Osteoblast (primary cell): ENCODE results near the gene DTL. TPM values are rescaled to one million over a fixed set of nuclear protein-coding genes. Genes with fewer than 3 reads are reported as not detected.

Source experiments
- DNase-seq: peaks from one replicate; pipeline ENCODE4 v3.0.0; 2011; ENCODE audit warnings: low spot score, mixed read lengths; ENCODE audit not compliant: insufficient read length; ENCODE audit errors: missing footprints
- H2AFZ ChIP-seq: 2 replicates; pipeline ENCODE4 v1.6.0; 2011; ENCODE audit warnings: mild to moderate bottlenecking, low read length
- H3K27ac ChIP-seq: 2 replicates; pipeline ENCODE4 v1.5.1; 2011; ENCODE audit warnings: mild to moderate bottlenecking, low read depth, low read length, moderate library complexity
- H3K27me3 ChIP-seq: 2 replicates; pipeline ENCODE4 v1.6.0; 2012; ENCODE audit warnings: mild to moderate bottlenecking, control low read depth, inconsistent platforms, low read length, moderate library complexity; ENCODE audit not compliant: insufficient read depth
- H3K36me3 ChIP-seq: 2 replicates; pipeline ENCODE4 v1.5.1; 2011; ENCODE audit warnings: mild to moderate bottlenecking, low read length, control low read depth, moderate library complexity; ENCODE audit not compliant: insufficient read depth
- H3K4me1 ChIP-seq: 2 replicates; pipeline ENCODE4 v1.5.1; 2011; ENCODE audit warnings: mild to moderate bottlenecking, low read length, control low read depth, moderate library complexity; ENCODE audit not compliant: insufficient read depth
- H3K4me2 ChIP-seq: 2 replicates; pipeline ENCODE4 v1.6.0; 2011; ENCODE audit warnings: mild to moderate bottlenecking, low read length; ENCODE audit not compliant: insufficient read depth
- H3K4me3 ChIP-seq: fragments of 200-600 bp; sonication (generic); 3 replicates; pipeline ENCODE4 v1.5.1; 2012; ENCODE audit warnings: mild to moderate bottlenecking, low read length, inconsistent platforms; ENCODE audit not compliant: insufficient read depth
- H3K79me2 ChIP-seq: 2 replicates; pipeline ENCODE4 v1.6.0; 2012; ENCODE audit warnings: mild to moderate bottlenecking, low read length, control low read depth, inconsistent platforms; ENCODE audit not compliant: insufficient read depth
- H3K9me3 ChIP-seq: 2 replicates; pipeline ENCODE4 v1.5.1; 2011; ENCODE audit warnings: low read depth, low read length, control low read depth
- H4K20me1 ChIP-seq: 2 replicates; pipeline ENCODE4 v1.6.0; 2012; ENCODE audit warnings: mild to moderate bottlenecking, low read length, control low read depth; ENCODE audit not compliant: insufficient read depth
- CTCF ChIP-seq: IDR thresholded peaks from 2 replicates; pipeline ENCODE4 v1.5.1; 2011; ENCODE audit warnings: mild to moderate bottlenecking, low read depth, low read length, moderate library complexity; ENCODE audit errors: extremely low read depth
- total RNA-seq: library from RNA; depleted of rRNA; stranded (reverse); fragments of >200 nt; gene quantifications from 2 replicates; pipeline ENCODE4 v1.2.3, GENCODE V29; 2012

DTL gene
- total RNA-seq, 1 donor: 2.9 TPM

- H2AFZ ChIP-seq: no peak overlapping the region
- no peak overlapping the region for H3K27ac ChIP-seq
- H3K9me3 ChIP-seq: no peaks in the 10 kb centered on the region
- no peaks in the 10 kb centered on the region for H3K27me3 ChIP-seq
- no peaks in the 10 kb centered on the region for H4K20me1 ChIP-seq
- H3K79me2 ChIP-seq: no peaks in the 10 kb centered on the region
- H3K4me1 ChIP-seq: peaks cover 3% of the 10 kb centered on the region
- peak; percentile 58 for DNase-seq
- TF ChIP-seq CTCF: no peak
- H3K4me3 ChIP-seq: no peak overlapping the region
- no peaks in the 10 kb centered on the region for H3K36me3 ChIP-seq
- no peak overlapping the region for H3K4me2 ChIP-seq
These were observed 83.9 kb downstream of the DTL start for GRCh38 chr1:212119397-212119837.

GRCh38 chr1:212119863-212120262 lies 84.3 kb downstream of the DTL start:
- no peak for TF ChIP-seq CTCF
- H3K27ac ChIP-seq: no peak overlapping the region
- no peak overlapping the region for H2AFZ ChIP-seq
- no peaks in the 10 kb centered on the region for H3K36me3 ChIP-seq
- H3K9me3 ChIP-seq: no peaks in the 10 kb centered on the region
- H3K27me3 ChIP-seq: no peaks in the 10 kb centered on the region
- DNase-seq: no peak
- H4K20me1 ChIP-seq: no peaks in the 10 kb centered on the region
- no peaks in the 10 kb centered on the region for H3K79me2 ChIP-seq
- no peak overlapping the region for H3K4me3 ChIP-seq
- H3K4me2 ChIP-seq: no peak overlapping the region
- peaks cover 3% of the 10 kb centered on the region for H3K4me1 ChIP-seq

GRCh38 chr1:212121779-212122178 lies 86.2 kb downstream of the DTL start:
- no peak for DNase-seq

More at GRCh38 chr1:212121779-212122178, 86.2 kb downstream of the DTL start:
- H2AFZ ChIP-seq: no peak overlapping the region
- H3K4me3 ChIP-seq: no peak overlapping the region
- no peaks in the 10 kb centered on the region for H3K9me3 ChIP-seq
- no peak overlapping the region for H3K4me2 ChIP-seq
- no peak for TF ChIP-seq CTCF
- no peaks in the 10 kb centered on the region for H4K20me1 ChIP-seq
- no peaks in the 10 kb centered on the region for H3K27me3 ChIP-seq
- H3K27ac ChIP-seq: no peak overlapping the region
- H3K4me1 ChIP-seq: peaks cover 3% of the 10 kb centered on the region
- H3K79me2 ChIP-seq: no peaks in the 10 kb centered on the region
- no peaks in the 10 kb centered on the region for H3K36me3 ChIP-seq
